NCI-H345 (cell line): ENCODE data around the gene SSBP2.

Experiments
- DNase-seq: peaks from one replicate; lab custom pipeline; 2025; lab: John Stamatoyannopoulos, UW

SSBP2 gene

DNA sequence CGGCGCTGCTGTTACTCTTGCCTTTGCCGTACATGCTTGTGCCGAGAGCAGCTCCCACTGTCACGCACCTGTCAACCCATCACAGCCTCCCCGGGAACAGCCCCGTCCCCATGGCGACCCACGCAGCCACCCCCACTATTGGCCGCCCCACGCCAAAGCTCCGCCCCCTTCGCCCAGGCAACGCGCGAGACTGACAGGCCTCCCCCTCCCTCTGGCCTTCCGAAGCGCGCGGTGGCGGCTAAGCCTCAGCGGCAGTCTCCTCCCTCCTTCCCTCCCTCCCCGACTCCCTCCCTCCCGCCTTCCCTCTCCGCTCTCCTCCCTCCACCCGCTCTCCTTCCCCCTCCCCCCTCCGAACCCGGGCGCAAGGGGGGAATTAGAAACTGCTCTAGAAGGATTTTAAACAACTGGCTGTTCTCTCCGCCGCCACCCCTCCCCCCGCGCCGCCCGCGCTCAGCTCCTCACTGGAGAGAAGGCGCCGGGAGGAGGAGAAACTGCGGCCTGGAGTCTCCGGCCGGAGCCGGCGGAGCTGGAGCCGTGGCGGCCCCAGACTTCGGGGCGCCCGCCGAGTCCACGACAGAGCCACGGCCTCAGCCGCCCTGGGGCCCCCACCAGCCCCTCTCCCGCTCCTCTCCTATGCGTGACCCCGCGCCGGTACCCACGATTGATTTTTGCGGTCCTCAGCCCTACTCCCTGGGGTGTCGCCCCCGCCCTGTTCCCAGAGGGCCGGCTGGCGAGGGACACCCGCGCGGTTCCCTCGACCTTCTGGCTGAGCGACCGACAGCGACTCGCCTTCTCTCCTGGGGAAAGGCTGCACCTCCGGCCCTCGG lies at the start of gene SSBP2:
SSBP2 (minus strand) TSS at position 89 of the 827 bp plus-strand sequence; CDS start at position 34, 55 bp downstream.
- peak; percentile 97 for DNase-seq

- DNase-seq, result no peak
Observed at GRCh38 chr5:81795666-81796065, 44.8 kb upstream of the SSBP2 start.

DNA sequence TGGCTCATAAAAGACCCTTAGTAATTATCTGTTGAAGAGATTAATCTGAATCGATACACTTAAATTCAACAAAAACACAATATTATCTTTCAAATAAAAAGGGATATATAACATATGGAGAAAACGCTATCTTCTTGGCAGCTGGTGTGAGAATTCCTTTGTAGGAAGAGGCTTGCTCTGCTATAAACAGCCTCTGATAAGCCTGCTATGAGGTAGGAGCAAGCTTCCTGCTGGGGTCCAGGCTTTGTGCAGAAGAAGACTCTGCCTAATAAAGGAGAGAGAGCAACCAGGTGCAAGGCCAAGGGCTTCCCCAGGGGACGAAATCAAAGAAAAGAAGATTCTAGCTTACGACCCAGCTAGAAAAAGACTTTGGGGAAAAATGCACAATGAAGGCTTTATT lies 43.3 kb upstream of the SSBP2 start:
- no peak for DNase-seq

DNA sequence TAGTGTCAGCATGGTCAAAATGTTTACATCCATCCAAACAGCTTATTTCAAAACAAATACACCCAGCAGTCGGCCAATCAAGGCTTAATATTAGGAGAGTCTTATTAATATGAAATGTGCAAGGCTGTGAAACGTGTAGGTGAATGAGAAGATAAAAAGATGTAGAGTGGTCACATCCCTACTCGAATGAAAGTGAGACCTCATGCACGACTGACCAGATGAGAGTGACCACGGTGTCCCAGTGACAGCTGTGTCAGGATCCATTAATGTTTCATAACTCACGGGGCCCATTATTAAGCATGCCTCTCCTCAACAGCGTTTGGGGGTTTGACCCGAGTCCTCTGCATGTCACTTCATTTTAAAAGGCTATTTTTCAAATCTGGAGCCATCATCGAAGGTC lies 39.4 kb upstream of the SSBP2 start:
- no peak for DNase-seq

DNA sequence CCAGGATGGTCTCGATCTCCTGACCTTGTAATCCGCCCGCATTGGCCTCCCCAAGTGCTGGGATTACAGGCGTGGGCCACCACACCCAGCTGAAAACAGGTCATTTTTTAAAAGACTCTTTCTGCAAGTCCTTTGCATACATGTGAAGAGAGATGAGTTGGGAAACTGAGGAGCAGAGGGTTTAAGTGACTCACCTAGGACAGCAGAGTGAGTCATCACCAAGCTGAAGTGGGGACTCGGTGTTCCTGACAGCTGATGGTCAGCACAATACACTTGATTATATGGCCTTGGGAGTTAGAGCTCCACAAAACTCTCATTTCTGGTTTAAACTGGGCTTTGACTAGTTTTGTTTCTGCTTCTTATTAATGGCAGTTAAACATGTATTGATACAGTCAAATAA lies 38.1 kb upstream of the SSBP2 start:
- no peak for DNase-seq

GRCh38 chr5:81788329-81788728 lies 37.4 kb upstream of the SSBP2 start:
- no peak for DNase-seq

- no peak for DNase-seq
Observed at GRCh38 chr5:81787474-81788242, 36.8 kb upstream of the SSBP2 start.

- no peak for DNase-seq
Observed at GRCh38 chr5:81786991-81787390, 36.1 kb upstream of the SSBP2 start.

DNA sequence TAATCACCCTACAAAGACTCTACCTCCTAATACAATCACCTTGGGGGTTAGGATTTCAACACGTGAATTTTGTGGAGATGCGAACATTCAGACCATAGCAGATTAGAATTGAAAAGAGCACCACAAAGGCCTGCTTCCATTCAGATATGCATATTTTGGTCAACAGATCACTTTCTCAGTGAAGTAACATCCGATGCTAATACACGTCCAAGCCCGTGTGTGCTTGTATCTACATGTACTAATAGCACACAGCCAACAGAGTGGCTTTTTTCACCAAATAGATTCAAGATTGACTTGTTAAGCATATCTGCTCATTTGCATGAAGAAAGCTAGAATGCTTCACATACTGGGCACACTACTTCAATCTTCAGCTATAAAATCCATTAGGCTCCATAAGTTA lies 35.6 kb upstream of the SSBP2 start:
- no peak for DNase-seq

DNA sequence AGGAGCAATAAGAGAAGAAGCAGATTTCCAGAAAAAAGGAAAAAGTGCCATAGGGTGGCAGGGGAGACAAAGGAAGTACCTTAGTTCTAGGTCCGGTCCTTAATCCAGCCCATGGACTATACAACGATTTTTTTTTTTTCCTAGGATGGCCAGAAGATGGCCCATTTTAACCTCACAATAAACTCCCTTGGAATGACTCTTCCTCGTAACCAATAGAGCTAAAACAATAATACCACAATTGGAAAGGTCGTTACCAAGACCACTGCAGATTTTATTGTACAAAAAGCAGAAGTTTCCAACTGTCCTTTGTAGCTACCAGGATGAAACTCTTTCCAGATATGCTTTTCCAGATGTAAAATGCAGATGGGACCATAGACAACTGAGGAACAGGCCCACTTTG lies 34.4 kb upstream of the SSBP2 start:
- DNase-seq, result no peak

DNA sequence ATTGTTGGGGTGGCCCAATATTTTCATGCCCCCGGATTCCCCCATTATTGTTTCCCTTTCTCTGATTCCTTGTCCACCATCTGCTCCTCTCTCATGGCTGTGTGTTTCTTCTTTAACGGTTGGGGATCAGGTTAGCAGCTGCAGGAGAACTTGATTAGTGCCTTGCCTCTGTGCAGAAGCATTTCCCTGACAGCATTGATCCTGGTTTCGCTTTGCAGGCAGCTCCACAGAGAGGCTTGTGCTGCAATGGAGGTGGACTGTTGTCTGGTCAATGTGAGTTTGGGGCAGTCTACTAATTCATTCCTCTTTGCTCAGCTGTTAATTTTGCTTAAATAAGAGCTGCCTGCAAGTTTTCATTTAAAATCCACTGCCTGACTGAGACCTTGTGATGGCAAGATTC lies 32.5 kb upstream of the SSBP2 start:
- no peak for DNase-seq

- DNase-seq, result no peak
Observed at GRCh38 chr5:81782811-81783210, 31.9 kb upstream of the SSBP2 start.

DNA sequence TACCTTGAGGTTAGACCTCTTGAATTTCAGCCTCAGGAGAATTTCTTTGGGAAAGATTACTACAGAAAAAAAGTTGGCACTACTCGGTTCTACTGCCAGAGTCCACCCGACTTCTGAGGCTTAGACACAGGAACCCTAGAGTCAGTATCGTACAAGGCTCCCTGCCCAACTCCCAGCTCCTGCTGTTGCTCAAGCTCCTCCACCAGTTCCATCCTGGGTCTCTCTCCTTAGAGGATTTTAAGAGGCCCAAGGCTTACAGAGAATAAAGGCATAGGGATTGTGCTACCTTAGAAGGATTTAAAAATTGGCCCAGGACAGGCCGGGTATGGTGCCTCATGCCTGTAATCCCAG lies 29.0 kb upstream of the SSBP2 start:
- no peak for DNase-seq

GRCh38 chr5:81779125-81779915 lies 28.4 kb upstream of the SSBP2 start:
- no peak for DNase-seq

DNA sequence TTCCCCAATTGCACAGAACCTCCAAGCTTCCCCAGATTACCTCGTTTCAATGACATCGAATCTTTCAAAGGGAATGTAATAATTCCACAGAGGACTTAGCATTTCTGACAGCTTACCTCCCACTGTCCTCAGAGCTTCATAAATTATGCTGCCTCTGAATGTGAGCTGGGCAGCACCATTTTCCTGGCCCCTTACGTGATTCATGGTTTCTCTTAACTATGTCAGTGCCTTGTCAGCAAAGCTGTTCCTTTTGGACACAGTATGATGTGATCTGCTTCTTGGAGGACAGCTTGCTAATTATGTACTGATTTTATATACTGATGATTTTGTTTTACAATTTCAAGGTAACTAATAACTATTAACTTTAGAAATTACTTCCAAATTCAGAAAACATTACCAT lies 27.7 kb upstream of the SSBP2 start:
- DNase-seq, result no peak

GRCh38 chr5:81776258-81776657 lies 25.4 kb upstream of the SSBP2 start:
- DNase-seq, result no peak

DNA sequence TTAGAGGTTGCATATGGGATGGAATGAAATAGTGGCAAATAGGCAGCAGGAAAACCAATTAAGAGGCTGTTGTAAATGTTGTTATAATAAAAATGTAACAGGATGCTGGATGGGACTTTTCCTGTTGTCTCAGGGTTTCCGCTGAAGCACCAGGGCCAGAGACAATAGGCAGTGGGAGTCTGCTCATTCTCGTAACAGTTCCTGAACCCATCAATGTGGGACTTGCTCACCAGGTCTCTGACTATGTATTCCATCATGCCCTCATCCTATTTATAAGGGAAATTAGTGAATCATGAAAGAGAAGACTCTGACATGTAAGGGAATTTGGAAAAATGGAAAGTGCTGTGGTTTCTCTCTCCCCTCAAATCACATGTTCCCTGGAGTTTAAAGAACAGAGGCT lies 23.5 kb upstream of the SSBP2 start:
- no peak for DNase-seq

GRCh38 chr5:81773574-81773973 lies 22.7 kb upstream of the SSBP2 start:
- DNase-seq, result no peak

- DNase-seq, result no peak
Observed at GRCh38 chr5:81773161-81773560, 22.3 kb upstream of the SSBP2 start.

DNA sequence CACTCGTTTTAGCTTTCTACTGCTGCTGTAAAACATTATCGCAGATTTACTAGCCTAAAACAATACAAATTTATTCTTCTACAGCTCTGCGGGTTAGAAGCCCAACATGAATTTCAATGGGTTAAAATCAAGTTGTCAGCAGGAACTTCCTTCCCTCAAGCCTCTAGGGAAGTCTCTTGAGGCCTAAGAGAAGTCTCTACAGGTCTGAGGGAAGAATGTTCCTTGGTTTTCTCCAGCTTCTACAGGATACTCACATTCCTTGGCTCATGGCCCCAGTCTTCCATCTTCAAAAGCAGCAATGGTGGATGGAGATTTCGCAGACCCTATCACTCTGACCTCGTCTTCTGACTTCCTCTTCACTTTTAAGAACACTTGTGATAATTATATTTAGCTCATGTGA lies 21.6 kb upstream of the SSBP2 start:
- no peak for DNase-seq

DNA sequence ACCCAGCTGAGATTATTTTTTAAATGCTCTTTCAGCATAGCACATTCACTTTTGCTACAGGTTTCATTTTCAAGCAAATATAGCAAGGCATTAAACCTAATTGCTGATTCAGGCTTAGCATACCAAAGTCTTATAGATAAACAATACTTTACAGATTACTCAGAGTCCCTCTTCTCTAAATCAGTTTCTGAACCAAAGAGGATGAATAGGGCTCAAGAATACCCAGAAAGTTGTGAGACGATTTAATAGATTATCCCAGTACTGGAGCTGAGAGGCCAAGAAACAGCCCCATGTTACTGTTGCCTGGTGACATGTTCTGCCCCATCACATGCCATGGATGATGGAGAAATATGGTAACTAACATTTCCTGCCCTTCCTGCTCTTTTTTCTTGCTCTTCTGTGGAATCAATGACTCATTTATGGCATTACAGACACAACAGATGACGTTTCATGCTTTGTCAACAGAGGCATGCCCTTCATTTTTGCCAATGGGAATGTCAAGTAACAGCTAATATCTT lies 18.1 kb upstream of the SSBP2 start:
- DNase-seq, result no peak

DNA sequence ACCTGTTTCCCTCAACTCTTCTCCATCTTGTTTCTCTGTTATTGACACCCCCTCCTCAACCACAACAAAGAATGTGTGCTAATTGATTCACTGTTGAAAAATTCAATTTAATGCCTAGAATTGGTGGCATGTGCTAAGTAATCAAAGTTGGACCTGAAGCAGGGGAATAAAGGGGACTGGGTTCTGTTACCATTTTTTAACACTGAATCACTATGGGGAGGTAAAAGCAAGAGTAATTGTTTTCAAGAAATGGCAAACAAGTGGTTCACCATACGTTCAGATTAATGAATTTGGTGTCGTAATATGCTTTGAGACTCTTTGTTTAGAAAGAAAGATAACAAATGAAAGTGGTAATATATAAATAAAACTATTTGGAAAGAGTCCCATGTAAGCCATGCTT lies 17.0 kb upstream of the SSBP2 start:
- no peak for DNase-seq

DNA sequence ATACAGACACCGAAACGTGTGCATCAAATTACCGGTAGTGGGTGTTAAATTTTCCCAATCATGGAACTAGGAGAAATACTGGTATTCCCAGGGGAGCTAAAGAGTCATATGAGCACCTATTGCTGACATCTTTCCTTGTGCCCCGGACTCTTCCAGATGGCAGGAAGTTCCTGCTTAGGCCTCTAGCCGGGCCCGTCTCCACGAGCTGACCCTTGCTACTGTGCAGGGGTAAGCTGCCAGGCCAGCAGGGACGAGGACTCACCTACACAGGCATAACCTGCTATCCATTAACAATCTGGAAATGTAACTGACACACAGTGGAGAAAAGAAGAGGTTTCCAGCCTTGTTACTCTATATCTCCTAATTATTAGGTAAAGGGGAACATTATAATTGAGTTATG lies 16.2 kb upstream of the SSBP2 start:
- no peak for DNase-seq
